Esophagus muscularis mucosa (tissue), 3 donors: ENCODE data around the gene MYH14.

Experiments
- CTCF ChIP-seq, 3 experiments: fragments of 200-600 bp in 2 of 3; fragments of 450-650 bp in 1 of 3; sonication (generic) in 2 of 3; IDR thresholded peaks; one replicate each; pipeline ENCODE4 v1.5.1; 2017 to 2019; ENCODE audit warnings: antibody characterized with exemption in 3 of 3, mild to moderate bottlenecking in 2 of 3, moderate library complexity in 1 of 3
- POLR2A ChIP-seq: fragments of 450-650 bp; IDR thresholded peaks from one replicate; pipeline ENCODE4 v1.6.1; 2017; ENCODE audit warnings: antibody characterized with exemption, moderate library complexity, mild to moderate bottlenecking, low read depth

- TF ChIP-seq POLR2A = no peak
- no peak for TF ChIP-seq CTCF (IDR thresholded peaks at IDR 0.05)
These were observed 22.3 kb upstream of the MYH14 start for GRCh38 chr19:50181121-50181520.
